ENCODE results near the gene B4GALT3. TPM values are rescaled to one million over a fixed set of nuclear protein-coding genes. Genes with fewer than 3 reads are reported as not detected.
A peak's percentile ranks its signal among the peaks of the same experiment; 100 is the strongest.

Gene B4GALT3
- polyA plus RNA-seq, 3 donors = 16.8 to 50.3 (median 21.0) TPM

GRCh38 chr1:161132410-161133219 lies 44.7 kb downstream of the B4GALT3 start, which contains the start of gene DEDD:
TSS of gene DEDD (minus strand) at chr1:161132667. CDS start at chr1:161124462, 8,205 bp downstream.
- peak within 1 kb of the TSS; percentile 84 for H2AFZ ChIP-seq (ENCODE audit: insufficient read depth, low read depth, low read length, poor library complexity, severe bottlenecking)
- H3K9me3 Mint-ChIP-seq = no peaks in the 10 kb centered on the region
- H3K79me2 ChIP-seq (ENCODE audit: insufficient read depth, low read length) = peaks cover 94% of the 10 kb centered on the region
- H3K27ac ChIP-seq (ENCODE audit: low read depth in 1 of 2, low read length in 2 of 2) = peak within 1 kb of the TSS; percentile 94 to 95
- H3K36me3 ChIP-seq (replicated peaks in 1 of 2; ENCODE audit: control insufficient read depth in 1 of 2, insufficient read depth in 2 of 2, low read length in 2 of 2) = peaks cover 10 to 30% of the 10 kb centered on the region in 2 donors
- under 1% methylated on average over 57 of the region's 68 CpGs for WGBS (ENCODE audit: insufficient coverage)
- peaks cover 22 to 28% of the 10 kb centered on the region in 2 donors for H3K36me3 Mint-ChIP-seq
- no peak for TF ChIP-seq CTCF (IDR thresholded peaks at IDR 0.05)
- no peaks in the 10 kb centered on the region for H3K27me3 ChIP-seq (ENCODE audit: control insufficient read depth in 2 of 2, insufficient read depth in 2 of 2, low read length in 2 of 2)
- no peak within 1 kb of the TSS for H3K4me3 Mint-ChIP-seq
- peaks cover 11% of the 10 kb centered on the region for H4K20me1 ChIP-seq (ENCODE audit: insufficient read depth, low read length)
- peak within 1 kb of the TSS; percentile 100 for H3K4me2 ChIP-seq (replicated peaks; ENCODE audit: extremely low read depth, low read length, poor library complexity, severe bottlenecking)
- peaks cover 65% of the 10 kb centered on the region for H3K4me1 Mint-ChIP-seq
- intact Hi-C loops (cut with micrococcal nuclease) = loop anchor here (2.0 to 5.0 kb wide), 2 partner anchors 14 to 60 kb away; partner anchors contain the start of genes NIT1 (in 1 of the 2) and PFDN2 (in 1 of the 2)
- peak within 1 kb of the TSS in 4 of 7 donors; percentile 84 to 96 (median 89) for H3K27ac Mint-ChIP-seq
- peak within 1 kb of the TSS; percentile 81 to 98 (median 95) for H3K4me3 ChIP-seq (replicated peaks in 1 of 3; ENCODE audit: low read depth in 2 of 3, low read length in 3 of 3)
- H3K9ac ChIP-seq (ENCODE audit: insufficient read depth, low read length, poor library complexity, severe bottlenecking) = peak within 1 kb of the TSS; percentile 86
- H3K27me3 Mint-ChIP-seq (ENCODE audit: low read depth in 3 of 3) = peaks cover 0 to 2% (median 0%) of the 10 kb centered on the region in 3 donors
- H3K9me3 ChIP-seq (replicated peaks in 1 of 2; ENCODE audit: control insufficient read depth in 1 of 2, insufficient read depth in 1 of 2, low read length in 2 of 2) = no peaks in the 10 kb centered on the region
- DNase-seq = peak; percentile 89 to 93 (median 93)
- H3K4me1 ChIP-seq (ENCODE audit: control insufficient read depth in 1 of 2, insufficient read depth in 2 of 2, low read length in 2 of 2) = peaks cover 54 to 72% of the 10 kb centered on the region in 2 donors

GRCh38 chr1:161131523-161132409 lies 45.5 kb downstream of the B4GALT3 start:
- H3K4me3 ChIP-seq (replicated peaks in 1 of 3; ENCODE audit: low read depth in 2 of 3, low read length in 3 of 3) = peak overlapping the region; percentile 81 to 98 (median 95)
- intact Hi-C loops (cut with micrococcal nuclease) = loop anchor here (2.0 to 5.0 kb wide), 2 partner anchors 13 to 59 kb away; partner anchors contain the start of genes NIT1 (in 1 of the 2) and PFDN2 (in 1 of the 2)
- peak overlapping the region in 5 of 7 donors; percentile 56 to 96 (median 86) for H3K27ac Mint-ChIP-seq
- H3K79me2 ChIP-seq (ENCODE audit: insufficient read depth, low read length) = peaks cover 94% of the 10 kb centered on the region
- H3K27me3 ChIP-seq (ENCODE audit: control insufficient read depth in 2 of 2, insufficient read depth in 2 of 2, low read length in 2 of 2) = no peaks in the 10 kb centered on the region
- no peak overlapping the region for H3K4me3 Mint-ChIP-seq
- H3K4me1 ChIP-seq (ENCODE audit: control insufficient read depth in 1 of 2, insufficient read depth in 2 of 2, low read length in 2 of 2) = peaks cover 54 to 72% of the 10 kb centered on the region in 2 donors
- no peak for TF ChIP-seq CTCF (IDR thresholded peaks at IDR 0.05)
- peaks cover 27 to 33% of the 10 kb centered on the region in 2 donors for H3K36me3 Mint-ChIP-seq
- H3K27me3 Mint-ChIP-seq (ENCODE audit: low read depth in 3 of 3) = peaks cover 0 to 2% (median 0%) of the 10 kb centered on the region in 3 donors
- H3K4me1 Mint-ChIP-seq = peaks cover 65% of the 10 kb centered on the region
- H3K4me2 ChIP-seq (replicated peaks; ENCODE audit: extremely low read depth, low read length, poor library complexity, severe bottlenecking) = peak overlapping the region; percentile 100
- peaks cover 11 to 38% of the 10 kb centered on the region in 2 donors for H3K36me3 ChIP-seq (replicated peaks in 1 of 2; ENCODE audit: control insufficient read depth in 1 of 2, insufficient read depth in 2 of 2, low read length in 2 of 2)
- H3K9me3 Mint-ChIP-seq = no peaks in the 10 kb centered on the region
- peak overlapping the region; percentile 86 for H3K9ac ChIP-seq (ENCODE audit: insufficient read depth, low read length, poor library complexity, severe bottlenecking)
- no peaks in the 10 kb centered on the region for H3K9me3 ChIP-seq (replicated peaks in 1 of 2; ENCODE audit: control insufficient read depth in 1 of 2, insufficient read depth in 1 of 2, low read length in 2 of 2)
- DNase-seq = no peak
- peak overlapping the region; percentile 84 for H2AFZ ChIP-seq (ENCODE audit: insufficient read depth, low read depth, low read length, poor library complexity, severe bottlenecking)
- WGBS (ENCODE audit: insufficient coverage) = 9% methylated on average over 21 of the region's 22 CpGs
- H4K20me1 ChIP-seq (ENCODE audit: insufficient read depth, low read length) = peaks cover 19% of the 10 kb centered on the region
- H3K27ac ChIP-seq (ENCODE audit: low read depth in 1 of 2, low read length in 2 of 2) = peak overlapping the region; percentile 94 to 95
